Measurements from ENCODE around the gene MAPK1.

GRCh38 chr22:21713428-21714058, 153.9 kb downstream of the MAPK1 start:
- TF ChIP-seq YY1 (IDR thresholded peaks at IDR 0.05; ENCODE audit: insufficient read depth, insufficient read length) (no peak), SUZ12 (IDR thresholded peaks at IDR 0.05; ENCODE audit: extremely low read depth, insufficient read depth, insufficient read length) (no peak), ZNF274 (IDR thresholded peaks at IDR 0.05; ENCODE audit: low read depth, low read length) (no peak)
